NCI-H1092 (cell line): Measurements from ENCODE around the gene LVRN.
"Not testable (repeated sequence)": the region's sequence is repeated elsewhere in the genome, so short reads cannot be mapped to it uniquely, and the experiment has no call there.

Source experiments
- DNase-seq: peaks from one replicate; lab custom pipeline; 2025; lab: John Stamatoyannopoulos, UW

Gene LVRN, protein sequence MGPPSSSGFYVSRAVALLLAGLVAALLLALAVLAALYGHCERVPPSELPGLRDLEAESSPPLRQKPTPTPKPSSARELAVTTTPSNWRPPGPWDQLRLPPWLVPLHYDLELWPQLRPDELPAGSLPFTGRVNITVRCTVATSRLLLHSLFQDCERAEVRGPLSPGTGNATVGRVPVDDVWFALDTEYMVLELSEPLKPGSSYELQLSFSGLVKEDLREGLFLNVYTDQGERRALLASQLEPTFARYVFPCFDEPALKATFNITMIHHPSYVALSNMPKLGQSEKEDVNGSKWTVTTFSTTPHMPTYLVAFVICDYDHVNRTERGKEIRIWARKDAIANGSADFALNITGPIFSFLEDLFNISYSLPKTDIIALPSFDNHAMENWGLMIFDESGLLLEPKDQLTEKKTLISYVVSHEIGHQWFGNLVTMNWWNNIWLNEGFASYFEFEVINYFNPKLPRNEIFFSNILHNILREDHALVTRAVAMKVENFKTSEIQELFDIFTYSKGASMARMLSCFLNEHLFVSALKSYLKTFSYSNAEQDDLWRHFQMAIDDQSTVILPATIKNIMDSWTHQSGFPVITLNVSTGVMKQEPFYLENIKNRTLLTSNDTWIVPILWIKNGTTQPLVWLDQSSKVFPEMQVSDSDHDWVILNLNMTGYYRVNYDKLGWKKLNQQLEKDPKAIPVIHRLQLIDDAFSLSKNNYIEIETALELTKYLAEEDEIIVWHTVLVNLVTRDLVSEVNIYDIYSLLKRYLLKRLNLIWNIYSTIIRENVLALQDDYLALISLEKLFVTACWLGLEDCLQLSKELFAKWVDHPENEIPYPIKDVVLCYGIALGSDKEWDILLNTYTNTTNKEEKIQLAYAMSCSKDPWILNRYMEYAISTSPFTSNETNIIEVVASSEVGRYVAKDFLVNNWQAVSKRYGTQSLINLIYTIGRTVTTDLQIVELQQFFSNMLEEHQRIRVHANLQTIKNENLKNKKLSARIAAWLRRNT

DNA sequence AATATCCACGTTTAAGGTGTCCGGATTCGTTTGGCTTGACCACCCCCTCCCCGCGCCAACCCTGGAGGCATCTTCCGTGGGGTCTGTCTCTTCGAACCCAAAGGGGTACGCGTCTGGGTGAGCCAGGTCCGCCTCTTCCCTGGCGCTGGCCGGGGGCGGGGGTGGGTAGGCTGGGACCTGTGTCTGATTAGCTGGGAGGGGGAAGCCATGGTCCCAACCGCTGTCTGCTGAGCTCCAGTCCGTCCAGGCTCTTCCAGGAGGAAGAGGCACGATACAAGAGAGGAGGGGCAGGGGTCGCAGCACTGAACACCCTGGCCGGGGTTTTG lies at the start of gene LVRN:
LVRN (plus strand) TSS at position 237 of the 326 bp plus-strand sequence. CDS start 143 bp downstream, outside the sequence.
- DNase-seq = no peak

DNA sequence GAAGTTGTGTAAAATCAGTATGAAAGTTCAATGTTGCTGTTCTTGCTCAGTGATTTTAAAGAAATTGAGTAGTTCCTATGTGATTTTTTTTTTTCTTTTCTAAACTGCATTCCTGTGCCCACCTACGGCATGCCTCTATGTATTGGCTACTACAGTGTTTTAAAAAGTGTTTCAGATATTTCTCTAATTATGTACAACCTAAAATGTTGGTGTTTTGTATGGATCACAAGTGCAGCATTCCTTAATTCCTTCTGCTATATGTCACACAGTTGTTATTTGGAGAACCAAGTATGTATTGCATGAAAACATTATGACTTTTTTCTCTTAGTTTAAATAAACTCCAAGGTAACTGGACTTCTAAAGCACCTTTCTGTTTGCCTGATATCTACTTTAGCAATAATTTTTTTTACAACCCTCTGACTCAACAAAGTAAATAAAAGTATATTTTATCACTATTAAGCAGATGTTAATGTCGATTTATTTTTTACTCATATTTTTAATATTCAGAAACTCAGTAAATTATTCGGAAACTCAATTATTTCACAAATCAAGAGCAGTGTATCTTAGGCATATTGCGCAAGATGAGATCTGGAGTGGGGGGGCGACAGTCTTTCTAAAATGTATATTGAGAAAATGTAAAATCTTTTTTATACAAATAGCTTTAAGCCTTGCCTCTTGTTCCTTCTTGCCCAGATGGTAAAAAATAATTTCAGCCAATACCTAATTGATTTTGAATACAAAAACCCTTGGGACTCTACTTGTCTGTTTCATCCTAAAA lies 48.5 kb upstream of the LVRN start:
- DNase-seq = not testable (repeated sequence)

DNA sequence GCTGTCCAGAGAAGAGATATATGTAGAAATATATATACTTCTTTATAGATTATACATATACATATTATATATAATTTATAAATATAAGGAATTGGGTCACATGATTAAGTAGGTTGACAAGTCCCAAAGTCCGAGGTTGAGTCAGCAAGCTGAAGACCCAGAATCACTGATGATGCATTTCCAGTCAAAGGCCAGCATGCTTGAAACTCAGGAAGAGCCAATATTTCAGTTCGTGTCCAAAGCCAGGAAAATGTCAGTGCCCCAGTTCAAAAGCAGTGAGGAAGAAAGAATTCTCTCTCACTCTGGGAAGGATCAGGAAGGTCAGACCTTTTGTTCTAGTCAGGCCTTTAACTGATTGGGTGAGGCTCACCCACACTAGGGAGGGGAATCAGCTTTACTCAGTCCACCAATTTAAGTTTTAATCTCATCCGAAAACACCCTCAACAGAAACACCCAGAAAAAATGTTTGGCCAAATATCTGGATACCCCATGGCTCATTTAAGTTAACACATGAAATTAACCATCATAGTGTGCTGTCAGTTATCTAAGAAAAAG lies 42.0 kb upstream of the LVRN start:
- no peak for DNase-seq

DNA sequence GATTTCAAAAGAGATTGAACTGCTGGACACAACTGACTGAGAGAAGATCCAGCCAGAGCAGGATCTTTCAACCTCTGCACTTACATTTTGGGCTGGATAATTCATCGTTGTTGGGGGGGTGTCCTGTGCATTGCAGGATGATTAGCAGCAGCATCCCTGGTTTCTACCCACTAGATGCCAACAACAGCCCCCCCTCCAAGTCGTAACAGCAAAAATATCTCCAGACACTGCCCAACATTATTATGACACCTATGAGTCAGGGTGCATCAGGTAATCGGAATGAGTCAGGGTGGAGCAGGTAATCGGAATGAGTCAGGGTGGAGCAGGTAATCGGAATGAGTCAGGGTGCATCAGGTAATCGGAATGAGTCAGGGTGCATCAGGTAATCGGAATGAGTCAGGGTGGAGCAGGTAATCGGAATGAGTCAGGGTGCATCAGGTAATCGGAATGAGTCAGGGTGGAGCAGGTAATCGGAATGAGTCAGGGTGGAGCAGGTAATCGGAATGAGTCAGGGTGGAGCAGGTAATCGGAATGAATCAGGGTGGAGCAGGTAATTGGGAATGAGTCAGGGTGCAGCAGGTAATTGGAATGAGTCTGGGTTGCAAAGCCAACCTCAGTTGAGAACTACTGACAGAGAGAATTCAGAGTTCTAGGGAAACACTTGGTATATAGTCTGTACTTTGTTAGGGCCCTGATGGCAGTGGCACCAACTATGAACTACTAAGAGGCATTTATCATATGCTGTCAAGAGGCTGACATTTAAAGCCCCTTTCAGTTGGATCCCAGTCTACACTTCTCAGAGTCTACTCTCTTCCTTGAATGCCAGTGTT lies 33.5 kb upstream of the LVRN start:
- DNase-seq = not testable (repeated sequence)

GRCh38 chr5:115930171-115930570 lies 32.1 kb upstream of the LVRN start:
- not testable (repeated sequence) for DNase-seq

GRCh38 chr5:115930630-115931337 lies 31.5 kb upstream of the LVRN start:
- DNase-seq = no peak

GRCh38 chr5:115932991-115933390 lies 29.3 kb upstream of the LVRN start:
- DNase-seq = no peak

DNA sequence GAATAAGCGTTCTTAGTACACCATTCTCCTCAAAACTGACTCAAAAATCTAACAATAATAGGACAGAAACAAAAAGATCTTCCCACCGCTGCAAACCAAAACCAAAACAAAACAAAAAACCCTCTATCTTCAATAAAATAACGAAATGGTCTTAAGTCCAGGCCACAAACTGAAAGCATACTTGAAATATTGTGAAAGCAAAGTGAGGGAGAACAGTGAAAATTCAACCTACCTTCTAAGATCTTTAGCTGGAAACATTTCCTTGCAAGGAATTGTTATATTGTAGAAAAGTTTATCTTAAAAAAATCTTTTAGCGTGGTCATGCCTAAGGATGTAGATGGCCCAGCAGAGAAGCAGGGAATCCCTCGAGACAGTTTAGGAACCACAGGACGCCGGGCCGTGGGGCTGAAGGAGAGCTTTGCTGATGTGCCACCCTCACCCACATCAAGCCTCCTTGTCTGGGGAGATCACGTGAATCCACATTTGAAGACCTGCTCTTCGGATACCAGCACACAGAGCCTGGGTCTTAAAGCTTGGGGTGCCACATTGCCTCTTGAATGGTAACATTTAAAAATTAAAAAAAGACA lies 27.8 kb upstream of the LVRN start:
- DNase-seq = no peak

DNA sequence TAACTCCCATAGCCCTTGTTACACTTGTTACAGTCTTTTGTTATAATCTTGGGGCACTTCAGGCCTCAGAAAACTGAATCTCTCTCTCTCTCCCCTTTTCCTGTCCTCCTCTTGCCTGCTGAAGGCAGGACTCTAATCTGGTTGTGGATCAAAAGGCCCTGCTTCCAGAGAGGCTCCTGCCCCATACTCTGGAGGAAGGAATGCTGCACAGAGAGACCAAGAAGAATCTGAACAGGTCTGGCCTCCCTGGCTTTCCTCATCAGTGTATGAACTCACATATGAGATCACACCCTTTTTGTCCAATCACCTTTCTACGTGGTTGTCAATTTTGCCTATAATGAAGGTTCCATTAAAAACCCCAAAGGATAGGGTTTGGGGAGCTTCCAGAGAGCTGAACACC lies 26.2 kb upstream of the LVRN start:
- DNase-seq = no peak

GRCh38 chr5:115939059-115939458 lies 23.2 kb upstream of the LVRN start:
- DNase-seq = no peak

GRCh38 chr5:115940080-115940810 lies 22.0 kb upstream of the LVRN start:
- no peak for DNase-seq

DNA sequence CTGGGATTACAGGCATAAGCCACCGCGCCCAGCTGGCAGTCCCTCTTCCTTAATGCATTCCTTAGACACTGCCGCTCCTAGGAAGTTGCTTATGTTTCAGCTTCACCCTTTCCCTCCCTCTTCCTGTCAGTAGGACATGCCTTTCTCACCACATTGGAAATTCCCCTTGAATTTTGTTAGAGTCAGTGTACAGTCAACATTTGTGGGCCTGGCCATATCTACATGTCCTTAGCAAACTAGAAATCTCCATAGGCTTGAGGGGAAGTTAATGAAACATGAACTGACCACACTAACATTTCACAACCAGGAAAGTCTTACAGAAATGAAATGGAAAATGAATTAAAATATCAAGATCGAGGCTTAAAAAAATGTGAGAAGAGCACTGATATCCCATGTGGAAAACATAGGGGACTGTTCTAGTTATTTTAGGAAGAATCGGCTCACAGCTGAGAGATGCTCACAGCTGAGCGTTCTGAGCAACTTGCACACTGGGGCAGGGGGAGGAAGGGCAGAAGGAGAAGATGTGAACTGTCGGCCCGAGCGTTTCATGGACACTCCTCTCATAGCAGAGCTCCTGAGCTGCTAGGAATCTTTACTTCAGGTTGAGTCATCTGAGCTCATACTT lies 21.1 kb upstream of the LVRN start:
- DNase-seq = no peak

DNA sequence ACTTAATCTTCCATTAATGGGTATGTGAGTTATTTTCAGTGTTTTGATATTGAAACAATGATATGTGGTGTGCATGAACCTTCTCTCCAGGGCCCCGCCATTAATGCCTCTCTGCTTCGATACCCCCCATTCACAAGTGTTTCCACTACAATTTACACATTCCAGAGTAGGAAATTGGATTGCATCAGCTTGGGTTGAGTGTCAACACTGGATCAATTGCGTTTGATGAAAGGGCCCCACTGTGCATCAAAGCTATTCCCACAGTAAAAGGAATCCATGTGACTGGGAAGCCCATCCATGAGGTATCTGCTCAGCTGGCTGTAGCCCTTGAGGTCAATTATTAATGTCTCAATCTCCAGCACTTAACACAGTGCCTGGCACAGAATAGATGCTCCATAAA lies 17.8 kb upstream of the LVRN start:
- DNase-seq = no peak

GRCh38 chr5:115946655-115947054 lies 15.6 kb upstream of the LVRN start:
- DNase-seq = no peak

DNA sequence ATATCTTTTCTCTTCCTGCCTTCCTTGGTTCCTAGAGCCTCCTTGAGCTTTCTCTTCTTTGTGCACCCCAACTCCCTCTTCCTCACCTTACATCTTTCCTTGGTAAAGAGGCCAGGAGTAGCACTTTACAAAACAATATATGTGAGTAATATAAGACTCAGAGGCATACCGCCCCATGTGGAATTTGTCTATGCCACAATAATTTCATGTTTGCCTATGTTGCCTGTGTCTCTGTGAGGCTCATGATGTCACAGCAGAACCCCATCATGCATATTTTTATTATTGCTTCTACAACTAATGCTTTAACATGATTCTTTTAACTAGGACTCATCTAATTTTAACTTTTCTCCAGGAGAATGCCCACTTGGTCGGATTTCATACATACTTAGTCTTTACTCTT lies 15.0 kb upstream of the LVRN start:
- no peak for DNase-seq

GRCh38 chr5:115948091-115948534 lies 14.2 kb upstream of the LVRN start:
- no peak for DNase-seq

DNA sequence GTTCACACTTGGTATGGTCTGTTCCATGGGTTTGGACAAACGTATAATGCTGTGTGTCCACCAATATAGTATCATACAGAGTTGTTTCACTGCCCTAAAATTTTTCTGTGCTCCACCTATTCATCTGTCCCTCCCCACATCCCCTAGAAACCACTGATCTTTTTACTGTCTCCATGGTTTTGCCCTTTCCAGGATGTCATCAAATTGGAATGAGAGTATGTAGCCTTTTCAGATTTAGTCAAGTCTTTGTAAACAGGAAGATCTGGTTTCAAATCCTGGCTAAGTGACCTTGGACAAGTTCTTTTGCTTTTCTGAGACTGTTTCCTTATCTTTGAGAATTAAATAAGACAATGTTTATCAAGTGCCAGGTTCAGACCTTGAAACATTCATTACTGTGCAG lies 13.2 kb upstream of the LVRN start:
- no peak for DNase-seq

DNA sequence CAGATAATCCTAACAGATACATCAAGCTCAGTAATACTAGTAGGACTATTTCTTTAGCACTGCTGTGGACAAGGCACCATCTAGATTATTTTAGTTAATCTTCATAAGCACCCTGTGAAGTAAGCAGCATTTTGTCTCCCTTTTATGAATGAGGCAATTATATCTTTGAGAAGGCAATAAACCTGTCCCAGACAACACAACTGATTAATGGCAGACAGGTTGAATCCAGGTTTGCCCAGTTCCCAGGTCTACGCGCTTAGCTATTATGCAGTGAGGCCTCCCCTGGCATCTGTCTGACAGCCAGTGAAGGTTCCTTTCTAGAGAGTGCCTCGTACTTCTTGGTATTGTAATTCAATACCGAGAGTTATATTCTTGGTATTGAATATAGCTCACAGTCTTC lies 9.7 kb upstream of the LVRN start:
- DNase-seq = no peak

DNA sequence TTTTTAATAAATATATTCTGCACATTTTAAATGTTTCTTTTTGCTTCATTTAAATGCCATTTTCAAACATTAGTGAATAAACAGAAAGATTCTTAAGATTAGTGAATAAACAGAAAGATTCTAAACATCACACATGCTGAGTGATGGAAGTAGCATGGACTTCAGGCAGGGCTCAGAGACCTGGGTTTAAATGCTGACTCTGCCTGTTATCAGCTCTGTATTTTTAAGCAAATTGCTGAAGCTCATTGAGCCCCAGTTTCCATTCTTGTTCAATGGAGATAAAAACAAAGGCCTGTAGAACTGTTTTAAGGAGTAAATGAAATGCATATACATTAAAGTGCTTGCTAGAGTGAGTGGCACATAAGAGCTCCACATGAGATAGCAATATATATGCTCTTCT lies 8.1 kb upstream of the LVRN start:
- no peak for DNase-seq
